Left ventricle myocardium inferior (tissue), 1 donor: Measurements from ENCODE around the gene RPL13A. TPM values are rescaled to one million over a fixed set of nuclear protein-coding genes. Genes with fewer than 3 reads are reported as not detected.
A peak's percentile ranks its signal among the peaks of the same experiment; 100 is the strongest.

Source experiments
- DNase-seq: peaks from one replicate; pipeline ENCODE4 v3.0.0-alpha.2; 2020
- H3K27ac ChIP-seq: fragments of 200-600 bp; replicated peaks from 2 replicates; pipeline ENCODE4 v1.8.0; 2021
- H3K27me3 ChIP-seq: fragments of 200-600 bp; 2 replicates; pipeline ENCODE4 v1.8.0; 2021; ENCODE audit warnings: low read depth
- H3K36me3 ChIP-seq: fragments of 200-600 bp; 2 replicates; pipeline ENCODE4 v1.8.0; 2021
- H3K4me1 ChIP-seq: fragments of 200-600 bp; 2 replicates; pipeline ENCODE4 v1.8.0; 2021
- H3K4me3 ChIP-seq: fragments of 200-600 bp; 2 replicates; pipeline ENCODE4 v1.8.0; 2021; ENCODE audit warnings: mild to moderate bottlenecking, moderate library complexity
- H3K9me3 ChIP-seq: fragments of 200-600 bp; replicated peaks from 2 replicates; pipeline ENCODE4 v1.8.0; 2021
- CTCF ChIP-seq: fragments of 200-600 bp; IDR thresholded peaks from 2 replicates; pipeline ENCODE4 v1.8.0; 2021; ENCODE audit warnings: antibody characterized with exemption, mild to moderate bottlenecking, borderline replicate concordance
- intact Hi-C: fragments of 100-400 bp; cut with micrococcal nuclease; formaldehyde crosslinking; loops from one replicate; pipeline ENCODE4 v1.11.0; 2022
- total RNA-seq: library from RNA; stranded (reverse); fragmentation: NEBNext Ultra II Directional; extraction: Animal tissue kit (Norgen Biotek cat#: 25700); gene quantifications from one replicate; pipeline ENCODE4 v1.2.1, GENCODE V29; 2021
- donor health status: DM: no; HTN: yes; CAD: no; lungs with severe emphysema.

RPL13A gene
- total RNA-seq, 1 donor from 2014 or later: 1,308 TPM

GRCh38 chr19:49445997-49446396, 41.4 kb upstream of the RPL13A start:
- H3K36me3 ChIP-seq: peaks cover 20% of the 10 kb centered on the region
- no peak for TF ChIP-seq CTCF
- no peak for DNase-seq
- peaks cover 29% of the 10 kb centered on the region for H3K4me1 ChIP-seq
- H3K9me3 ChIP-seq: no peaks in the 10 kb centered on the region
- no peak overlapping the region for H3K27ac ChIP-seq
- intact Hi-C loops: loop anchor here (10.0 kb wide), 1 partner anchor 51 kb away; no protein-coding TSS in a partner anchor
- H3K27me3 ChIP-seq: peaks cover 16% of the 10 kb centered on the region
- H3K4me3 ChIP-seq: no peak overlapping the region

DNA sequence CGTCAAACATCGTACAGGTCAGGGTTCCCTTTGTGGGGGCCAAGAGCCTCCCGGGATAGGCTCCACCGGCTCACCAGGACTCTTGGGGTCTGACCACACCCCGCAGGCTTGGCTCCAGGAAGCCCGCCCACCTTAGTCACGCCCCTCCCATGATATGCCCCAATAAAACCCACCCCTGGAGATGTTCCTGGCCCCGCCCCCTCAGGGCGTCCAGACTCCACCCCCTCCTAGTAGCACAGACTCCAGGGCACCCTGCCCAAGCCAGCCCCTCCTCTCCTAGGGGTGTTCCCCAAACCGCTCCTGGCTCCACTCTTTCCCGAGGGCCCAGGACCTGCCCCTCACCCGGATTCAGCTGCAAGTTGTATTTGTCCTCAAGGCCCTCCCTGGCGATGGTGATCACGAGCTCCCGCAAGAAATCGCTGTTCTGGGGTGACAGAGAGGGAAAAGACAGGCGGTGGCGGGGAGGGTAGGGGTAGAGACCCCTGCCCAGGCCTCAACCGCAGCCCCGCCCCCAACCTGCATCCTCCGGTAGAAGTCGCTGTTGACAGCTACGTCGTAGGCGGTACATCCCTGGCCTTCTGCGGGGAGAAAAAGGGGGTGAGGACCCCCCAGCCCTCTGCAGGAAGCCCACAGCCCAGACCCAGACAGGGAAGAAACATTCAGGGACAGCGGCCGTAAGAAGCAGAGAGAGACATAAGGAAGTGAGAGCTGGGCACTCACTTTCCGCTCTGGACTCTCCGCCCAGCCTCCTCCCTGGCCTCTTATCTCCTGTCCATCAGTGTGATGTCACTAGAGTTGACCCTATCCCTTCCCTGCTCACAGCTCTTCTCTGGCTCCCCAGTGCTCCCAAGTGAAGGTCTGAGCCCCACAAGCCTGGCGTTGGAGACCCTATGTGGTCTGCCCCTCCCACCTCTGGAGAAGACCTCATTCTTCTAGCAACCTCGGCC, 39.6 kb upstream of the RPL13A start:
- H3K4me3 ChIP-seq: no peak overlapping the region
- peak overlapping the region; percentile 19 for H3K27ac ChIP-seq
- no peak for TF ChIP-seq CTCF
- no peaks in the 10 kb centered on the region for H3K9me3 ChIP-seq
- peak; percentile 45 for DNase-seq
- intact Hi-C loops: loop anchor here (10.0 kb wide), 1 partner anchor 53 kb away; no protein-coding TSS in a partner anchor
- no peaks in the 10 kb centered on the region for H3K27me3 ChIP-seq
- H3K36me3 ChIP-seq: peaks cover 20% of the 10 kb centered on the region
- peaks cover 35% of the 10 kb centered on the region for H3K4me1 ChIP-seq

GRCh38 chr19:49448432-49448786, 39.0 kb upstream of the RPL13A start:
- no peaks in the 10 kb centered on the region for H3K27me3 ChIP-seq
- H3K36me3 ChIP-seq: peaks cover 20% of the 10 kb centered on the region
- H3K4me3 ChIP-seq: no peak overlapping the region
- no peak for DNase-seq
- no peak overlapping the region for H3K27ac ChIP-seq
- intact Hi-C loops: loop anchor here (10.0 kb wide), 1 partner anchor 54 kb away; no protein-coding TSS in a partner anchor
- no peak for TF ChIP-seq CTCF
- peaks cover 35% of the 10 kb centered on the region for H3K4me1 ChIP-seq
- H3K9me3 ChIP-seq: no peaks in the 10 kb centered on the region

GRCh38 chr19:49450405-49450804, 37.0 kb upstream of the RPL13A start:
- Histone ChIP-seq H3K27ac (no peak overlapping the region), H3K9me3 (no peaks in the 10 kb centered on the region), H3K4me3 (peak overlapping the region; percentile 70), H3K36me3 (peaks cover 20% of the 10 kb centered on the region), H3K27me3 (no peaks in the 10 kb centered on the region), H3K4me1 (peaks cover 42% of the 10 kb centered on the region)
- no peak for DNase-seq
- no peak for TF ChIP-seq CTCF
- intact Hi-C loops: no loop called here

DNA sequence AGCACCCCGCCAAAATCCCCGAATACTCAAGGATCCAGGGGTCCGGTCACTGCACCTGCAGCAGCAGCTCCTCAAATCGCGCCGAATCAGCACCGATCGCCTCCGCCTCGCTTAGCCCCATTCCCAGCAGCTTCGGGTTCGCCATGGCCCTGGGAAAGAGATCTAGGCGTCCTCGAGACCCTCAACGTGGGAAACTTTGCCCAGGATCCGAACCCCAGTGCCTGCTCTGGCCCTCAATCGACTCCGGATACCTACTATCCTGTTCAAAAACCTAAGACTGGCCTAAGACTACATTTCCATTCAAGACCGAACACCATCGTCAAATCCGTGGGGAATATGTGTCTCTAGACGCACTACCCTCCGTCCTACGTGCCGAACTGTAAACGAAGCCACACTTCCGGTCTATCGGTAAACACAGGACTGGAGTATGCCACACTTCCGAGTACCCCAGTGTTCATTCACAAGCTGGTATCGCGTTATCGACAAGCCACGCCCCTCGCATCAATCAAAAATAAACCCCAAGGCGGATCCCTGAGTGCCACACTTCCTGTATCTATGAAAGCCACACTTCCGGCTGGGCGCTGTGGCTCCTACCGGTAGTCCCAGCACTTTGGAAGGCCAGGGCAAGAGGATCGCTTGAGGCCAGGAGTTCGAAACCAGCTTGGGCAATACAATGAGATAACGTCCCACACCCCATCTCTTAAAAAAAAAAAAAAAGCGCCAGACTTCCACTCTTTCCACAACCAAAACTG, 35.8 kb upstream of the RPL13A start, which contains the start of gene PIH1D1:
PIH1D1 (minus strand) TSS at position 385 of the 752 bp plus-strand sequence; CDS start at position 145, 240 bp downstream.
- peak; percentile 46 for TF ChIP-seq CTCF
- Histone ChIP-seq H3K27me3 (no peaks in the 10 kb centered on the region), H3K9me3 (no peaks in the 10 kb centered on the region), H3K4me3 (peak within 1 kb of the TSS; percentile 70), H3K4me1 (peaks cover 46% of the 10 kb centered on the region), H3K36me3 (peaks cover 20% of the 10 kb centered on the region), H3K27ac (peak within 1 kb of the TSS; percentile 99)
- DNase-seq: peak; percentile 96
- intact Hi-C loops: no loop called here
